ENCODE results near the gene DIS3L2. TPM values are rescaled to one million over a fixed set of nuclear protein-coding genes. Genes with fewer than 3 reads are reported as not detected.
"Not testable (repeated sequence)": the region's sequence is repeated elsewhere in the genome, so short reads cannot be mapped to it uniquely, and the experiment has no call there.

The DIS3L2 gene
- total RNA-seq, 2 experiments from 2014 or later: 25.6 to 34.5 TPM

- Mint-ChIP-seq H3K27me3 (no peaks in the 10 kb centered on the region), H3K4me3 (no peak overlapping the region), H3K9me3 (ENCODE audit: low read depth) (no peaks in the 10 kb centered on the region), H3K27ac (no peak overlapping the region), H3K36me3 (ENCODE audit: low read depth) (no peaks in the 10 kb centered on the region), H3K4me1 (peaks cover 9% of the 10 kb centered on the region)
- peak; percentile 89 for ATAC-seq
- DNase-seq: peak; percentile 92
- intact Hi-C loops (cut with DNase I, micrococcal nuclease): loop anchor here (1.0 to 10.0 kb wide), 6 partner anchors 35 to 421 kb away; no protein-coding TSS in a partner anchor
- ChIA-PET CTCF (interaction anchor here (0.6 to 3.7 kb wide), 19 partner anchors 10 to 448 kb away, joined by 3 to 22 read pairs (median 4); partner anchors contain the start of gene NPPC), POLR2A (interaction anchor here (0.5 kb wide), 1 partner anchor 472 kb away, joined by 5 read pairs; no protein-coding TSS in a partner anchor)
Measured at GRCh38 chr2:232327105-232328031, 365.9 kb downstream of the DIS3L2 start.

- Mint-ChIP-seq H3K27ac (no peak overlapping the region), H3K36me3 (ENCODE audit: low read depth) (no peaks in the 10 kb centered on the region), H3K9me3 (ENCODE audit: low read depth) (no peaks in the 10 kb centered on the region), H3K4me1 (peaks cover 2% of the 10 kb centered on the region), H3K4me3 (no peak overlapping the region), H3K27me3 (no peaks in the 10 kb centered on the region)
- ChIA-PET POLR2A (no interaction called here), CTCF (interaction anchor here (1.0 to 3.7 kb wide), 8 partner anchors 10 to 448 kb away, joined by 3 to 22 read pairs (median 4); no protein-coding TSS in a partner anchor)
- intact Hi-C loops (cut with DNase I, micrococcal nuclease): loop anchor here (5.0 to 10.0 kb wide), 3 partner anchors 36 to 186 kb away; no protein-coding TSS in a partner anchor
- ATAC-seq (no peak), DNase-seq (peak; percentile 15)
Measured at GRCh38 chr2:232328032-232328422, 366.5 kb downstream of the DIS3L2 start.

- Mint-ChIP-seq H3K27ac (no peak overlapping the region), H3K27me3 (no peaks in the 10 kb centered on the region), H3K9me3 (ENCODE audit: low read depth) (no peaks in the 10 kb centered on the region), H3K36me3 (ENCODE audit: low read depth) (no peaks in the 10 kb centered on the region), H3K4me1 (peaks cover 2% of the 10 kb centered on the region), H3K4me3 (no peak overlapping the region)
- DNase-seq (peak; percentile 2), ATAC-seq (no peak)
- ChIA-PET POLR2A (no interaction called here), CTCF (interaction anchor here (0.6 to 1.2 kb wide), 4 partner anchors 14 to 422 kb away, joined by 3 read pairs; no protein-coding TSS in a partner anchor)
- intact Hi-C loops (cut with DNase I, micrococcal nuclease): loop anchor here (5.0 to 10.0 kb wide), 3 partner anchors 36 to 186 kb away; no protein-coding TSS in a partner anchor
Measured at GRCh38 chr2:232328516-232329460, 367.3 kb downstream of the DIS3L2 start.

DNA sequence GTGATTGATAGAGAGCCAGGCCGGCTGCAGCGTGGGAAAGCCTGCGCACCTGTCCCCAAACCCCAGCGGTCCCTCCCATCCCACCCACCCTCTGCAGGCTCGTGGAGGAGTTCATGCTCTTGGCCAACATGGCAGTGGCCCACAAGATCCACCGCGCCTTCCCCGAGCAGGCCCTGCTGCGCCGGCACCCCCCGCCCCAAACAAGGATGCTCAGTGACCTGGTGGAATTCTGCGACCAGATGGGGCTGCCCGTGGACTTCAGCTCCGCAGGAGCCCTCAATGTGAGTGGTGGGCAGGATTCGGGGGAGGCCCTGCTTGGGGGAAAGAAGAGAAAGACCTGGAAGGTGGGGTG is 368.2 kb downstream of the DIS3L2 start:
- H3K4me1 Mint-ChIP-seq: peaks cover 2% of the 10 kb centered on the region
- H3K27ac Mint-ChIP-seq: no peak overlapping the region
- ATAC-seq (no peak), DNase-seq (no peak)
- ChIA-PET CTCF (interaction anchor here (0.5 to 1.2 kb wide), 3 partner anchors 15 to 405 kb away, joined by 3 read pairs; no protein-coding TSS in a partner anchor), POLR2A (no interaction called here)
- no peaks in the 10 kb centered on the region for H3K9me3 Mint-ChIP-seq (ENCODE audit: low read depth)
- no peaks in the 10 kb centered on the region for H3K27me3 Mint-ChIP-seq
- H3K4me3 Mint-ChIP-seq: no peak overlapping the region
- H3K36me3 Mint-ChIP-seq (ENCODE audit: low read depth): no peaks in the 10 kb centered on the region
- intact Hi-C loops (cut with DNase I, micrococcal nuclease): loop anchor here (5.0 to 10.0 kb wide), 3 partner anchors 37 to 187 kb away; no protein-coding TSS in a partner anchor

DNA sequence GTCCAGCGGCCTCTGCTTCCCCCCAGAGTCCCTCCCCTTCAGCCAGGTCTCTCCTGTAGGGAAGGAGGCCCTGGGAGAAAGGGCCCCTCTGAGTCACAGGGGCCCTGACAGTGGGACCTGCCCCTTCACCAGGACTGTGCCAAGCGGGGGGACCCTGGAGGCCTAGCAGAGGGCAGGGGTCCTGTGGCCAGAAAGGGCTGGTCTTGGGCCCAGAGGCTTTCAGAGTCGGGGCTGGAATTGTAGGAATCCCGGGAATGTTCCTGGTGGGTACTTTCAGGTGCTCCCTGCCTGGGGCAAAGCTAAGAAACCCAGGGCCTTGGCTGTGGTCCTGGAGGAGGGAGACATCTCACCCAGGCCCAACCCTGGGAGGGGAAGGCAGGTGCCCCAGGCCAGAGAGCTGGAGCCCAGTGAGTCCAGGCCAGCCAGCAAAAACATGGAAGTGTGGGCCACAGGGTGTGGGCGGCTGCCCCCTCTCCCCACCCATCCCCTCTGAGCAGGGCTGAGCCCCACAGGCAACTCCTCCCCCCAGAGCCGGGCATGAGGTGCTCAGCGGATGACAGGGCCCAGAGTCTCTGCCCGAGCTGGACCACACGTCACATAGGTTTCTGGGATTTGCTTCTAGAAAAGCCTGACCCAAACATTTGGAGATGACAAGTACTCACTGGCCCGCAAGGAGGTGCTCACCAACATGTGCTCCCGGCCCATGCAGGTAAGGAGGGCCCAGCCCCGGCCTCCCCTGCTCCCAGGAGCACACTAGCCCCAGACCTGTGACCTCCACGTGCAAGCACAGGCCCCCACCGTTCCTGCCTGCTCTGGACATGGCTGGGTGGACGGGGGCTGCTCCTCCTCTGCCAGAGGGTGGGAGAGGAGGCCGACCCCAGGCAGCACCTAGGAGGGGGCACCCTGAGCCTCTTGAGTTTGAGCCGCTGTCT is 368.8 kb downstream of the DIS3L2 start:
- intact Hi-C loops (cut with DNase I, micrococcal nuclease): no loop called here
- no peak overlapping the region for H3K27ac Mint-ChIP-seq
- CTCF ChIA-PET: interaction anchor here (0.5 kb wide), 1 partner anchor 405 kb away, joined by 3 read pairs; no protein-coding TSS in a partner anchor

DNA sequence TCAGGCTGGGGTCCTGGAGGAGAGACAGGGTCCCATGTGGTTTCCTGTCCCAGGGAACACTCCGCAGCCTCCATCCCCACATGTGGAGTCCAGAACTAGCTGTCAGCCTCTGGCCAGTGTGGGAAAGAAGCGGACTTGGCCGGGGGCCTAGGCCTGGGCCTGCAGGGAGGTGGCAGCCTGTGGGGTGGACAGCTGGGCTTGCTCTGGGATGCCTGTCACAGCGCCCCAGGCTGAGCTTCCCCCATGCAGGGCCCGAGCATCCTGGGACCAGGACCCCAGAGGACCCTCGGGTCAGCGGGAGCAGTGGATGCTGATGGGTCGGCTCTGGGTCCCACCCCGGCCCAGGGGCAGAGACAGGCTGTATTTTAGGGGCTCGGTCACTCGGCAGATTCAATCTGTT is 369.5 kb downstream of the DIS3L2 start:
- CTCF ChIA-PET; intact Hi-C loops (cut with DNase I, micrococcal nuclease); H3K4me3 Mint-ChIP-seq; H3K9me3 Mint-ChIP-seq (ENCODE audit: low read depth); ATAC-seq; H3K4me1 Mint-ChIP-seq; H3K27me3 Mint-ChIP-seq; POLR2A ChIA-PET; H3K36me3 Mint-ChIP-seq (ENCODE audit: low read depth); H3K27ac Mint-ChIP-seq: not testable (repeated sequence)
- peak; percentile 2 for DNase-seq

More for the DNA sequence above, 368.8 kb downstream of the DIS3L2 start:
- Mint-ChIP-seq H3K4me3 (no peak overlapping the region), H3K27me3 (no peaks in the 10 kb centered on the region), H3K9me3 (ENCODE audit: low read depth) (no peaks in the 10 kb centered on the region), H3K4me1 (peaks cover 2% of the 10 kb centered on the region), H3K36me3 (ENCODE audit: low read depth) (no peaks in the 10 kb centered on the region)
- ATAC-seq: no peak
- no peak for DNase-seq
- POLR2A ChIA-PET: no interaction called here

DNA sequence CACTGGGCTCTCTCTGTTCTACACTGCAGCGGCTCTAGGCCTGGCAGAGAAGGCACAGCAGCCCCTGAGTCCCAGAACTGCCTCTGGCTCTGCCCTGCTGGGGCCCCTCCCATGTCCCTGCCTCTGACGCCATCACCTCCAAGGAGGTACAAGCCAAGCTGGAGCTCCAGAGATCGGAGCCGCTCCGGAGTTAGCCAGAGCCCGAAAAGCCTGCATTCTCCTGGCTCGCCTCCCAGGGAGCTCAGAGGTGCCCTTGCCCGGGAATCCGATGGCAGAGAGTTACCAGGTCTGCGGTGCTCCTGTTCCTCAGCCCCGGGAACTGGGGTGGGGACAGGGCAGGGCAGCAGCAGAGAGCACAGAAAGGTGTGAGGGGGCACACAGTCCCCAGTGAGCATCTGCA is 370.1 kb downstream of the DIS3L2 start:
- H3K4me1 Mint-ChIP-seq; ATAC-seq; H3K27me3 Mint-ChIP-seq; H3K4me3 Mint-ChIP-seq; H3K9me3 Mint-ChIP-seq (ENCODE audit: low read depth); DNase-seq; H3K27ac Mint-ChIP-seq; CTCF ChIA-PET; POLR2A ChIA-PET; intact Hi-C loops (cut with DNase I, micrococcal nuclease); H3K36me3 Mint-ChIP-seq (ENCODE audit: low read depth): not testable (repeated sequence)

DNA sequence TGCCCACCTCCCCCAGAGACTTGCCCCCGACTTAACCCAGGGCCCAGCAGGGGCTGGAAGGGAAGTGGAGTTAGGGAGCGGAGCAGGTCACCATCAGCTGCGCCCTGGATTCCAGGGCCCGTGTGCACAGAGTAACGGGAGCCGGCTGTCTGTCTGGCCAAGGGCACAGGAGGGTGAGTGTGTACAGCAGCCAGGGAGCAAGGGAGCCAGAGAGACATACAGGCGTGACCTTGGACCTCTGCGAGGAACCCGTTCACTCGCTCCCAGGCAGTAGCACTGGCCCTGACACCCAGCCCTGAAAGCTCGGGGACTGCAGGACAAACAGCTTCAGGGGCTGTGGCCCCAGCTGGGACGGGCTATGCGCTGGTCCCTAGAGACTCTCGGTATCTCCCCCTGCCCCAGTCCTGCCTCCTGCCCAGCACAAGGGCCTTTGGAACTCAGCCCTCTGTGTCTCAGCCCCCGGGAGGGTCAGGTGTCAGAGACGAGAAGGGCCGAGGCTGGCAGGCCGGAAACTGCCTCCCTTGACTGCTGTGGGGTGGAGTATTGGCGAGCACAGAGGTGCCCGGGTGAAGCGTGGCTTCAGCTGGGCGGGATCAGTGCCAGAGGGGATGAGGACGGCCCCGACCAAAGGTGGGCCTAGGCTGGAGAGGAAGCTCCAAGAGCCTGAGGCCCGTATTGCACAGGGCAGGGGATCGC is 370.9 kb downstream of the DIS3L2 start:
- H3K9me3 Mint-ChIP-seq (ENCODE audit: low read depth); H3K27ac Mint-ChIP-seq; H3K36me3 Mint-ChIP-seq (ENCODE audit: low read depth); H3K4me1 Mint-ChIP-seq; H3K4me3 Mint-ChIP-seq; CTCF ChIA-PET; POLR2A ChIA-PET; ATAC-seq; H3K27me3 Mint-ChIP-seq; intact Hi-C loops (cut with DNase I, micrococcal nuclease): not testable (repeated sequence)
- peak; percentile 1 for DNase-seq

GRCh38 chr2:232332940-232333259 is 371.4 kb downstream of the DIS3L2 start:
- no peaks in the 10 kb centered on the region for H3K36me3 Mint-ChIP-seq (ENCODE audit: low read depth)
- no peaks in the 10 kb centered on the region for H3K27me3 Mint-ChIP-seq
- no peak overlapping the region for H3K27ac Mint-ChIP-seq
- ChIA-PET CTCF (interaction anchor here (0.6 kb wide), 1 partner anchor 154 kb away, joined by 3 read pairs; no protein-coding TSS in a partner anchor), POLR2A (no interaction called here)
- H3K4me3 Mint-ChIP-seq: no peak overlapping the region
- intact Hi-C loops (cut with DNase I, micrococcal nuclease): no loop called here
- H3K4me1 Mint-ChIP-seq: no peaks in the 10 kb centered on the region
- H3K9me3 Mint-ChIP-seq (ENCODE audit: low read depth): no peaks in the 10 kb centered on the region
- DNase-seq (no peak), ATAC-seq (no peak)

All from activated CD4-positive, alpha-beta T cell treated with anti-CD3 and anti-CD28 coated beads for 36 hours (primary cell).